ENCODE measurements around the gene ACYP2. TPM values are rescaled to one million over a fixed set of nuclear protein-coding genes. Genes with fewer than 3 reads are reported as not detected.

The ACYP2 gene
- total and polyA plus RNA-seq, 4 donors, result 16.3 to 36.4 (median 24.8) TPM

DNA sequence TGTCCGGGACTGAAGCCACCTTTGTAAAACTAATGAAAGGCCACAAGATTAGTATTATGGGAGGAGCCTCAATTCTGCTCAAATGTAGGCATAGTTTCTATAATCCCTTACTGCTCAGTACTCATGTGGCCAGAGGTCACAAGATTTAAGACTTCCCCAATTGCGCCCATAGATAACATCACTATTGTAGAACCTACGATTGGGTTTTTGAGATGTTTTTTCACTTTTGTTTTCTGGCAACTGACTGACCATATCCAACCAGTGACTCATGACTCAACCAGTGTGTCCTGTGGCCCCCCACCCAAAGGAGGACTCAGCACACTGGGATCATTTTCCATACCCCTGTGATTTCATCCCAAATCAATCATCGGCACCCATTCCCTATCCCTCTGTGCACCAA, 155.8 kb downstream of the ACYP2 start:
- ATAC-seq (ENCODE audit: low FRiP score), result no peak

DNA sequence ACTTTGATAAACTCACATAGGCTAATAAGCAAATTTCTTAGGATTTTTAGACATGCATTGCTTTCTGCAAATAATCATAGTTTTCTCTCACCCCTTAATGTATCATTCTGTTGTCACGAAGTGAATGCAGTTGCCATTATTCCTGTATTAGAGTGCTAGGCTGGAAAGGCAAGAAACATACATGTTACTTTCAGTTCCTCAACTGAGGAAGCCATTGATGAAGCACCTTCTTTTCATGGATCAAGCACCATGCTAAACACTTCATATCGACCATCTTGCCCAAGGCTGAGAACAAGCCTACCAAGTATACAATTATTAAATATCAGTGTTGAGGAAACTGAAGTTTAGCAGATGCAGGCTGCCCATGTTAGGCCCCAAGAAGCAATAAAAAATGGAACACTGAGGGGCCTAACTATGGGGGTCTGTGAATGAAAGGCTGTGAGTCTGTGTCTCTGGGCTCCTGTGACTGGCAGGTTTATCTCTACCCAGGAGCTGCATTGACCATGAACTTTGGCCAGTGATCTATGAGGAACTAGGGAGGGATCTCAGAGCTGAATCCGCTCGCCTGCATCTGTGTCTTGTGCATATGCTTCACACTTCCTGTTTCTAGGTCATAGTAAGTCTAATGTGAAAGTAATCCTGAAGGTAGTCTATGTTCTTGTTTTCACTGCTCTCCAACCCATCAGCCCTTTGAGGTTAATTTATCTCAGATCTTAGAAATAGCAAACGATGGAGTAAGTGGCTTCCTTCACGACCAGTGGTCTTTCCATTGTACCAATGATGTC, 156.6 kb downstream of the ACYP2 start:
- no peak for ATAC-seq (ENCODE audit: low FRiP score)
- 95 to 98% methylated on average over 6 of the region's 6 CpGs for WGBS, 2 donors

More for the DNA sequence above, 155.8 kb downstream of the ACYP2 start:
- no peak overlapping the region for H3K27ac ChIP-seq (ENCODE audit: low read depth in 1 of 2, low read length in 2 of 2)
- no peak for DNase-seq
- intact Hi-C loops (cut with DNase I), result no loop called here
- H3K9me3 ChIP-seq (ENCODE audit: control insufficient read depth, low read length), result no peaks in the 10 kb centered on the region
- H3K36me3 ChIP-seq (ENCODE audit: control insufficient read depth in 1 of 2, insufficient read depth in 2 of 2, low read length in 1 of 2), result no peaks in the 10 kb centered on the region
- no peaks in the 10 kb centered on the region for H3K27me3 ChIP-seq (ENCODE audit: control insufficient read depth in 1 of 2, insufficient read depth in 2 of 2, low read length in 1 of 2)
- WGBS, 2 donors, result 95 to 99% methylated on average over 4 of the region's 4 CpGs
- H3K4me3 ChIP-seq (ENCODE audit: low read length in 2 of 2), result no peak overlapping the region
- peaks cover 0 to 2% of the 10 kb centered on the region in 2 donors for H3K4me1 ChIP-seq (ENCODE audit: control insufficient read depth in 1 of 2, insufficient read depth in 2 of 2, low read length in 2 of 2)

DNA sequence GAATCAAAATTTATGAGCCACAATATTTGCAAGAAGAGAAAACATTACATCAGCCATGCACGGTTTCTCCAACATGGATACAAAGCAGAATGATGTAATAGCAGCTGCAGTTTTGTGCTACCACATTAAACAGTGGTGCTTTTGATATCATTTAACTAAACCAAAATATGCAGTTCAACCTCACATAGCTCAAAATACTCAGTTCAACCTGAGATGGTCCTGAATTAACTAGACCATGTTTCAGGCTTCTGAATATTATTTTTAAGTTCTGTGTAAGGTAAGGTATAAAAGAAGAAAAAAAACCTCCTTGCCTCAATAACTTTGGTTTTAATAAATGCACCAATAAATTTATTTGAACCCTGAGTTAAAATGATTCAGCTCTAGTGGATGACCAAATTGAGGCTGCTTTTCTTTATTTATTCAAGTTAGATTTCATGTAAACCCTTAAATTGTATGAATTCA, 159.4 kb downstream of the ACYP2 start:
- Histone ChIP-seq H3K4me1 (ENCODE audit: control insufficient read depth in 1 of 2, insufficient read depth in 2 of 2, low read length in 2 of 2) (peaks cover 0 to 2% of the 10 kb centered on the region in 2 donors), H3K36me3 (ENCODE audit: control insufficient read depth in 1 of 2, insufficient read depth in 2 of 2, low read length in 1 of 2) (no peaks in the 10 kb centered on the region), H3K27me3 (ENCODE audit: control insufficient read depth in 1 of 2, insufficient read depth in 2 of 2, low read length in 1 of 2) (no peaks in the 10 kb centered on the region), H3K9me3 (ENCODE audit: control insufficient read depth, low read length) (no peaks in the 10 kb centered on the region), H3K4me3 (ENCODE audit: low read length in 2 of 2) (no peak overlapping the region), H3K27ac (ENCODE audit: low read depth in 1 of 2, low read length in 2 of 2) (no peak overlapping the region)
- DNase-seq, result no peak
- intact Hi-C loops (cut with DNase I), result no loop called here
- no peak for ATAC-seq (ENCODE audit: low FRiP score)
- 24 to 27% methylated on average over 1 of the region's 1 CpG for WGBS, 2 donors

More for the DNA sequence above, 156.6 kb downstream of the ACYP2 start:
- Histone ChIP-seq H3K4me3 (ENCODE audit: low read length in 2 of 2) (no peak overlapping the region), H3K4me1 (ENCODE audit: control insufficient read depth in 1 of 2, insufficient read depth in 2 of 2, low read length in 2 of 2) (peaks cover 0 to 2% of the 10 kb centered on the region in 2 donors), H3K27me3 (ENCODE audit: control insufficient read depth in 1 of 2, insufficient read depth in 2 of 2, low read length in 1 of 2) (no peaks in the 10 kb centered on the region), H3K36me3 (ENCODE audit: control insufficient read depth in 1 of 2, insufficient read depth in 2 of 2, low read length in 1 of 2) (no peaks in the 10 kb centered on the region), H3K27ac (ENCODE audit: low read depth in 1 of 2, low read length in 2 of 2) (no peak overlapping the region), H3K9me3 (ENCODE audit: control insufficient read depth, low read length) (no peaks in the 10 kb centered on the region)
- intact Hi-C loops (cut with DNase I), result no loop called here
- DNase-seq, result no peak

DNA sequence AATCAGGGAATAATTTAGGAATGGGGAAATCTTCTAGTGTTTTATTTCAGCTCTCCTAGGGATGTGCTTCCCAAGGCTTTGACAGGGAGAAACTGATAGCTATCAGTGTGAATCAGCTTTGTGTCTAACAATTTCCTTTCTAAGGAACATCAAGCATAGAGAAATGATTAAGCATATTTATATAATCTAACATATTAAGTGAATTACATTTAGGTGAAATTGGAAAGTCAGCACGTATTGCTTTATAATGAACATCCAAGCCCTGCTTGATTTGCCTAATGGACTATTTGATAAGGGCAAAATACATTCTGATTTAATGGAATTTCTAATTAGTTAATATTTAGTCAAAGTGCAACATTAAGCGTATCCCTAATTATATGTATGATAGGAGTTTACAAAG, 160.1 kb downstream of the ACYP2 start:
- Histone ChIP-seq H3K27me3 (ENCODE audit: control insufficient read depth in 1 of 2, insufficient read depth in 2 of 2, low read length in 1 of 2) (no peaks in the 10 kb centered on the region), H3K4me1 (ENCODE audit: control insufficient read depth in 1 of 2, insufficient read depth in 2 of 2, low read length in 2 of 2) (peaks cover 0 to 2% of the 10 kb centered on the region in 2 donors), H3K36me3 (ENCODE audit: control insufficient read depth in 1 of 2, insufficient read depth in 2 of 2, low read length in 1 of 2) (no peaks in the 10 kb centered on the region), H3K4me3 (ENCODE audit: low read length in 2 of 2) (no peak overlapping the region), H3K27ac (ENCODE audit: low read depth in 1 of 2, low read length in 2 of 2) (no peak overlapping the region), H3K9me3 (ENCODE audit: control insufficient read depth, low read length) (no peaks in the 10 kb centered on the region)
- 76 to 77% methylated on average over 2 of the region's 2 CpGs for WGBS, 2 donors
- ATAC-seq (ENCODE audit: low FRiP score) (no peak), DNase-seq (no peak)
- intact Hi-C loops (cut with DNase I), result no loop called here

DNA sequence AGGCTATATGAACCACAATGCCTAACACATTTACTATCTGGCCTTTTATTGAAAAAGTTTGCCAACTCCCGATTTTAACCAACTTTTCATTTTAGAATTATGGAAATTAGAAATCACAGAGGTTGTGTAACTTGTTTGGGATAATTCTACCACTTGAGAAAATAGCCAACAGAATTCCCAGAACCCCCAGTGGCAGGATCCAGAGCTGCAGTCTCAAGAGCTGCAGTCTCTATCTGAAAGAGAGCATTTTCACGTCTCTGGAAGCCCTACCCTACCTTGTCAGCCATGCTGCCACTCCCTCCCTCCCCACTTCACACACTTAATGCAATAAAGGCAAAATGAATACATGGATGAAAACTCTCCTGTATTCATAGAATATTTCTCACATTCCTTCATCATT, 164.0 kb downstream of the ACYP2 start:
- no peaks in the 10 kb centered on the region for H3K4me1 ChIP-seq (ENCODE audit: control insufficient read depth in 1 of 2, insufficient read depth in 2 of 2, low read length in 2 of 2)
- no peaks in the 10 kb centered on the region for H3K9me3 ChIP-seq (ENCODE audit: control insufficient read depth, low read length)
- H3K27me3 ChIP-seq (ENCODE audit: control insufficient read depth in 1 of 2, insufficient read depth in 2 of 2, low read length in 1 of 2), result no peaks in the 10 kb centered on the region
- intact Hi-C loops (cut with DNase I), result no loop called here
- no peak overlapping the region for H3K4me3 ChIP-seq (ENCODE audit: low read length in 2 of 2)
- ATAC-seq (ENCODE audit: low FRiP score), result no peak
- whole genome bisulfite sequencing, 2 donors, result 91 to 94% methylated on average over 2 of the region's 2 CpGs
- H3K27ac ChIP-seq (ENCODE audit: low read depth in 1 of 2, low read length in 2 of 2), result no peak overlapping the region
- DNase-seq, result no peak
- H3K36me3 ChIP-seq (ENCODE audit: control insufficient read depth in 1 of 2, insufficient read depth in 2 of 2, low read length in 1 of 2), result no peaks in the 10 kb centered on the region

DNA sequence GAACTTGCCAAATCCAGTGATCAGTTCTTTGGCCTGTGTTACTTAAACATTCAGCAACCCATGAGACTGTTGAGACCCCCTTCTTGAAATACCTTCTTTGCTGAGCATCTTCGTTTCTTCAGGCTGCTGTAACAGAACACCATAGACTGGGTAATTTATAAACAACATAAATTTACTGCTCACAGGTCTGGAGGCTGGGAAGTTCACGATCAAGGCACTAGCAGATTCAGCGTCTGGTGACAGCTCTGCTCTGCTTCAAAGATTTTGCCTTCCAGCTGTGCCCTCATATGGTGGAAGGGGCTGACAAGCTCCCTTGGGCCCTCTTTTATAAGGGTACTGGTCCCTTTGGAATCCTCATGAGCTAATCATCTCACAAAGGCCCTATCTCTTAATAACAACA, 169.4 kb downstream of the ACYP2 start:
- Histone ChIP-seq H3K36me3 (ENCODE audit: control insufficient read depth in 1 of 2, insufficient read depth in 2 of 2, low read length in 1 of 2) (no peaks in the 10 kb centered on the region), H3K9me3 (ENCODE audit: control insufficient read depth, low read length) (no peaks in the 10 kb centered on the region), H3K4me1 (ENCODE audit: control insufficient read depth in 1 of 2, insufficient read depth in 2 of 2, low read length in 2 of 2) (no peaks in the 10 kb centered on the region), H3K4me3 (ENCODE audit: low read length in 2 of 2) (no peak overlapping the region), H3K27ac (ENCODE audit: low read depth in 1 of 2, low read length in 2 of 2) (no peak overlapping the region), H3K27me3 (ENCODE audit: control insufficient read depth in 1 of 2, insufficient read depth in 2 of 2, low read length in 1 of 2) (no peaks in the 10 kb centered on the region)
- DNase-seq, result no peak
- ATAC-seq (ENCODE audit: low FRiP score), result no peak
- intact Hi-C loops (cut with DNase I), result no loop called here
- WGBS, 2 donors, result 95 to 97% methylated on average over 3 of the region's 3 CpGs

DNA sequence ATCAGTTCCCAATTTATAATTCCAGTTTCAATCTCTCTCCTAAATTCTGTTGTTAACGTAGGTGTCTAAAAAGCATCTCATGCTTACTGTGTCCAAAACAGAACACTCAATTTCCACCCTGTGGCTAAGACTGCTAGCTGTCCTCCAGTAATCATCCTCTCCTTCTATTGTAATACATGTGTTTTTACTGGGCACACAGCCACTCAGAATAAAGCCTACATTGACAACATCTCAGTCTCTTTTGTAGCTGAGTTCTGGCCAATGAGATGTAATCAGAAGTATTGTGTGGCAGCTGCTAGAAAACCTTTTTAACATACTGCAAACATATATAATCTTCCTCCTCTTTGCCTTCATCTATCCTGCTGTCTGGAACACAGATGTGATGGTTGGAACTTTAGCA, 170.0 kb downstream of the ACYP2 start:
- Histone ChIP-seq H3K4me3 (ENCODE audit: low read length in 2 of 2) (no peak overlapping the region), H3K36me3 (ENCODE audit: control insufficient read depth in 1 of 2, insufficient read depth in 2 of 2, low read length in 1 of 2) (no peaks in the 10 kb centered on the region), H3K27me3 (ENCODE audit: control insufficient read depth in 1 of 2, insufficient read depth in 2 of 2, low read length in 1 of 2) (no peaks in the 10 kb centered on the region), H3K27ac (ENCODE audit: low read depth in 1 of 2, low read length in 2 of 2) (no peak overlapping the region), H3K9me3 (ENCODE audit: control insufficient read depth, low read length) (no peaks in the 10 kb centered on the region), H3K4me1 (ENCODE audit: control insufficient read depth in 1 of 2, insufficient read depth in 2 of 2, low read length in 2 of 2) (no peaks in the 10 kb centered on the region)
- no peak for ATAC-seq (ENCODE audit: low FRiP score)
- WGBS, 2 donors, result 99 to 100% methylated on average over 1 of the region's 1 CpG
- intact Hi-C loops (cut with DNase I), result no loop called here
- no peak for DNase-seq

DNA sequence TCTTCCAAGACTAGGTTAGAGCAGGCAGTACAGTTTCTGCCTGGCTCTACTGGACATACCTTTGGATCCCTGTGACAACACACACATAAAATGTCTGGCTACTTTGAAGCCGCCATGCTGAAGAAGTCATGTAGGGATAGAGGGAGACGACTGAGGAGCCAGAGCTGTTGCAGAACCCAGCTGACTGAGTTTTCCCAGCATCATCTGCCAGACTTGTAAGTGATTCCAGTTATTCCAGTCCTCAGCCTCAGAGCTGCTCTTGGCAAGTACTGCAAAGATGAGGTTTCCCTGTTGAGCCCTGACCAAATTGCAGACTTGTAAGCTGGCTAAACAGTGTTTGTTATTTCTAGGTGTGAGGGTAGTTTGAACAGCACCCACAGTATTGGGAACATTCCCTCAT, 172.1 kb downstream of the ACYP2 start:
- DNase-seq, result no peak
- Histone ChIP-seq H3K4me1 (ENCODE audit: control insufficient read depth in 1 of 2, insufficient read depth in 2 of 2, low read length in 2 of 2) (peaks cover 0 to 2% of the 10 kb centered on the region in 2 donors), H3K4me3 (ENCODE audit: low read length in 2 of 2) (no peak overlapping the region), H3K36me3 (ENCODE audit: control insufficient read depth in 1 of 2, insufficient read depth in 2 of 2, low read length in 1 of 2) (no peaks in the 10 kb centered on the region), H3K9me3 (ENCODE audit: control insufficient read depth, low read length) (no peaks in the 10 kb centered on the region), H3K27me3 (ENCODE audit: control insufficient read depth in 1 of 2, insufficient read depth in 2 of 2, low read length in 1 of 2) (no peaks in the 10 kb centered on the region), H3K27ac (ENCODE audit: low read depth in 1 of 2, low read length in 2 of 2) (no peak overlapping the region)
- ATAC-seq (ENCODE audit: low FRiP score), result peak; percentile 52
- WGBS, 2 donors, result 45 to 47% methylated on average over 2 of the region's 2 CpGs
- intact Hi-C loops (cut with DNase I), result no loop called here

DNA sequence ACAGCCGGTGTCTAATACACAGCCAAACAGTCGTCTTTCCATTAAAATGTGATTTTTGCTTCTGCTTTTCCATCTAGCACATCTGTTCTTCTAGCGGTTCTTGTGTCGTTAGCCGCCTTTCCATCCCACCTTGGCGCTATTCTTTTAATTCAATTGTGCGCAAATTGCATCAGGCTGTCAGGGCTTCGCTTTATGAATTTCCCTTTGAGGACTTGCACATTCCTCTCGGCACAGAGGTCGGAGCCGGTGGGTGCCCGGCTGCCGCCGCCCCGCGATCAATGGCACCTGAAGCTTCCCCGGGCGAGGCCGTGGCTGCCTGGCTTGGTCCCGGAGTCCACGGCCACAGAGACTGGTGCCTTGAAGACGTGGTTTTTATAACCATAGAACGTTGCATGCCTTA, 174.5 kb downstream of the ACYP2 start:
- H3K9me3 ChIP-seq (ENCODE audit: control insufficient read depth, low read length), result no peaks in the 10 kb centered on the region
- DNase-seq, result peak in 1 of 2 donors; percentile 38
- H3K27ac ChIP-seq (ENCODE audit: low read depth in 1 of 2, low read length in 2 of 2), result no peak overlapping the region
- intact Hi-C loops (cut with DNase I), result no loop called here
- no peaks in the 10 kb centered on the region for H3K27me3 ChIP-seq (ENCODE audit: control insufficient read depth in 1 of 2, insufficient read depth in 2 of 2, low read length in 1 of 2)
- H3K4me3 ChIP-seq (ENCODE audit: low read length in 2 of 2), result no peak overlapping the region
- whole genome bisulfite sequencing, 2 donors, result 60 to 61% methylated on average over 23 of the region's 23 CpGs
- no peak for ATAC-seq (ENCODE audit: low FRiP score)
- H3K4me1 ChIP-seq (ENCODE audit: control insufficient read depth in 1 of 2, insufficient read depth in 2 of 2, low read length in 2 of 2), result peaks cover 0 to 2% of the 10 kb centered on the region in 2 donors
- H3K36me3 ChIP-seq (ENCODE audit: control insufficient read depth in 1 of 2, insufficient read depth in 2 of 2, low read length in 1 of 2), result no peaks in the 10 kb centered on the region

Data from aorta (tissue), 5 donors.